Osteoblast (primary cell): ENCODE measurements around the gene FUBP1. TPM values are rescaled to one million over a fixed set of nuclear protein-coding genes. Genes with fewer than 3 reads are reported as not detected.

ENCODE experiments used
- DNase-seq: peaks from one replicate; pipeline ENCODE4 v3.0.0; 2011; ENCODE audit warnings: low spot score, mixed read lengths; ENCODE audit not compliant: insufficient read length; ENCODE audit errors: missing footprints
- H2AFZ ChIP-seq: 2 replicates; pipeline ENCODE4 v1.6.0; 2011; ENCODE audit warnings: mild to moderate bottlenecking, low read length
- H3K27ac ChIP-seq: 2 replicates; pipeline ENCODE4 v1.5.1; 2011; ENCODE audit warnings: mild to moderate bottlenecking, low read depth, low read length, moderate library complexity
- H3K27me3 ChIP-seq: 2 replicates; pipeline ENCODE4 v1.6.0; 2012; ENCODE audit warnings: mild to moderate bottlenecking, control low read depth, inconsistent platforms, low read length, moderate library complexity; ENCODE audit not compliant: insufficient read depth
- H3K36me3 ChIP-seq: 2 replicates; pipeline ENCODE4 v1.5.1; 2011; ENCODE audit warnings: mild to moderate bottlenecking, low read length, control low read depth, moderate library complexity; ENCODE audit not compliant: insufficient read depth
- H3K4me1 ChIP-seq: 2 replicates; pipeline ENCODE4 v1.5.1; 2011; ENCODE audit warnings: mild to moderate bottlenecking, low read length, control low read depth, moderate library complexity; ENCODE audit not compliant: insufficient read depth
- H3K4me2 ChIP-seq: 2 replicates; pipeline ENCODE4 v1.6.0; 2011; ENCODE audit warnings: mild to moderate bottlenecking, low read length; ENCODE audit not compliant: insufficient read depth
- H3K4me3 ChIP-seq: fragments of 200-600 bp; sonication (generic); 3 replicates; pipeline ENCODE4 v1.5.1; 2012; ENCODE audit warnings: mild to moderate bottlenecking, low read length, inconsistent platforms; ENCODE audit not compliant: insufficient read depth
- H3K79me2 ChIP-seq: 2 replicates; pipeline ENCODE4 v1.6.0; 2012; ENCODE audit warnings: mild to moderate bottlenecking, low read length, control low read depth, inconsistent platforms; ENCODE audit not compliant: insufficient read depth
- H3K9me3 ChIP-seq: 2 replicates; pipeline ENCODE4 v1.5.1; 2011; ENCODE audit warnings: low read depth, low read length, control low read depth
- H4K20me1 ChIP-seq: 2 replicates; pipeline ENCODE4 v1.6.0; 2012; ENCODE audit warnings: mild to moderate bottlenecking, low read length, control low read depth; ENCODE audit not compliant: insufficient read depth
- total RNA-seq: library from RNA; depleted of rRNA; stranded (reverse); fragments of >200 nt; gene quantifications from 2 replicates; pipeline ENCODE4 v1.2.3, GENCODE V29; 2012
- TF ChIP-seq, protein P1 (sequence below): IDR thresholded peaks from 2 replicates; pipeline ENCODE4 v1.5.1; 2011; ENCODE audit warnings: mild to moderate bottlenecking, low read depth, low read length, moderate library complexity; ENCODE audit errors: extremely low read depth

The FUBP1 gene
- total RNA-seq, 1 donor: 91.6 TPM

DNA sequence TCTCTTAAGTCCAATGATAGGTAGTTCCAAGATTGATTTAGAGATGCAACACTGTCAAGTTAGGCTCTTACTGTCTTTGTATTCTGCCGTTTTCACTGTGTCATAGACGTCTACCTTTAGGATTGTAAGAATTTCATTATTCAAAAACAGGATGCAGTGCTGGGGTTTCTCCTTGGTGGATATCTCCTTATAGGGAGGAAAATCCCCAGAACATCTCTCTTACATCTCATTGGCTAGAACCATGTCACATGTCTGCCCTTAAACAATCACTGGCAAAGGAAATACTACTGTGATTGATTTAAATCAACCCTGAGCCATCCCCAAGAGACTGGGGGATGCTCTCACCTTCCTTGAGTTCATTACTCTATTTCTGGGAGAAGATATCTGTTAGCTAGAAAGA, 10.9 kb upstream of the FUBP1 start:
- Histone ChIP-seq H3K4me2 (no peak overlapping the region), H3K4me1 (peaks cover 4% of the 10 kb centered on the region), H4K20me1 (peaks cover 9% of the 10 kb centered on the region), H3K9me3 (no peaks in the 10 kb centered on the region), H3K36me3 (peaks cover 9% of the 10 kb centered on the region), H3K27me3 (no peaks in the 10 kb centered on the region), H3K4me3 (no peak overlapping the region), H3K79me2 (peaks cover 87% of the 10 kb centered on the region), H3K27ac (no peak overlapping the region), H2AFZ (no peak overlapping the region)
- TF ChIP-seq, protein P1, sequence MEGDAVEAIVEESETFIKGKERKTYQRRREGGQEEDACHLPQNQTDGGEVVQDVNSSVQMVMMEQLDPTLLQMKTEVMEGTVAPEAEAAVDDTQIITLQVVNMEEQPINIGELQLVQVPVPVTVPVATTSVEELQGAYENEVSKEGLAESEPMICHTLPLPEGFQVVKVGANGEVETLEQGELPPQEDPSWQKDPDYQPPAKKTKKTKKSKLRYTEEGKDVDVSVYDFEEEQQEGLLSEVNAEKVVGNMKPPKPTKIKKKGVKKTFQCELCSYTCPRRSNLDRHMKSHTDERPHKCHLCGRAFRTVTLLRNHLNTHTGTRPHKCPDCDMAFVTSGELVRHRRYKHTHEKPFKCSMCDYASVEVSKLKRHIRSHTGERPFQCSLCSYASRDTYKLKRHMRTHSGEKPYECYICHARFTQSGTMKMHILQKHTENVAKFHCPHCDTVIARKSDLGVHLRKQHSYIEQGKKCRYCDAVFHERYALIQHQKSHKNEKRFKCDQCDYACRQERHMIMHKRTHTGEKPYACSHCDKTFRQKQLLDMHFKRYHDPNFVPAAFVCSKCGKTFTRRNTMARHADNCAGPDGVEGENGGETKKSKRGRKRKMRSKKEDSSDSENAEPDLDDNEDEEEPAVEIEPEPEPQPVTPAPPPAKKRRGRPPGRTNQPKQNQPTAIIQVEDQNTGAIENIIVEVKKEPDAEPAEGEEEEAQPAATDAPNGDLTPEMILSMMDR: no peak
- DNase-seq: no peak

DNA sequence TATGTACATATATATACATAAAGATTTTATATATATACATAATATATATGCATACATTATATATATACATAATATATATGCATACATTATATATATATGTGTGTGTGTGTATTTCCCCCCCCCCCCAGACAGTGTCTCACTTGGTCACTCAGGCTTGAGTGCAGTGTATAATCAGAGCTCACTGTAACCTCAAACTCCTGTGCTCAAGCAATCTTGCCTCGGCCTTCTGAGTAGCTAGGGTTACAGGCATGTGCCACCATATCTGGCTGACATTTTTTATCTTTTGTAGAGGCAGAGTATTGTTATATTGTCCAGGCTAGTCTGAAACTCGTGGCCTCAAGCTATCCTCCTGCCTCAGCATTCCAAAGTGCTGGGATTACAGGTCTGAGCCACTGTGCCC, 9.0 kb upstream of the FUBP1 start:
- peaks cover 7% of the 10 kb centered on the region for H3K36me3 ChIP-seq
- H3K79me2 ChIP-seq: peaks cover 88% of the 10 kb centered on the region
- TF ChIP-seq, protein P1: no peak
- H3K27ac ChIP-seq: no peak overlapping the region
- peaks cover 9% of the 10 kb centered on the region for H4K20me1 ChIP-seq
- H3K27me3 ChIP-seq: no peaks in the 10 kb centered on the region
- no peak for DNase-seq
- no peaks in the 10 kb centered on the region for H3K9me3 ChIP-seq
- no peak overlapping the region for H3K4me3 ChIP-seq
- H3K4me2 ChIP-seq: no peak overlapping the region
- no peak overlapping the region for H2AFZ ChIP-seq
- H3K4me1 ChIP-seq: peaks cover 9% of the 10 kb centered on the region

DNA sequence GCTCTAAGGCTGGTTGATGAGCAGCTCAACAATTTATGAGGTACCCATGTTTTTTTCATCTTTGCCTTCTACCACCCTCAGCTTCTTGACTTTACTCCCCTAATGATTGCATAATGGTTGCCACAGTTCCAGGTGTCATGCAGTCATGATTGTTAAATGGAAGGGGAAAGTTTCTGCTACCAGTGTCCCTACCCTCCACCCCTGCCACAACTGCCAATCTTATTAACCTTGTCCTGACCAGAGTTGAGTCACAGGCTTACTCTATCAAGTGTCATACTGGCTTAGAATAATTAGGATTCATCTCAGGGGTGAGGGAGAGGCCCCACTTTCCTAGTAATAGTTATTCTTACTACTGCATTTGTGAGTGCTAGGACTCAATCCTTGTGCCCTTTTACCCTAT, 7.9 kb upstream of the FUBP1 start:
- H3K4me1 ChIP-seq: peaks cover 9% of the 10 kb centered on the region
- no peaks in the 10 kb centered on the region for H3K9me3 ChIP-seq
- no peak overlapping the region for H2AFZ ChIP-seq
- no peak overlapping the region for H3K4me3 ChIP-seq
- H3K27me3 ChIP-seq: no peaks in the 10 kb centered on the region
- no peak for DNase-seq
- H4K20me1 ChIP-seq: peaks cover 9% of the 10 kb centered on the region
- TF ChIP-seq, protein P1: no peak
- H3K79me2 ChIP-seq: peaks cover 92% of the 10 kb centered on the region
- peaks cover 11% of the 10 kb centered on the region for H3K36me3 ChIP-seq
- H3K4me2 ChIP-seq: no peak overlapping the region
- H3K27ac ChIP-seq: no peak overlapping the region

DNA sequence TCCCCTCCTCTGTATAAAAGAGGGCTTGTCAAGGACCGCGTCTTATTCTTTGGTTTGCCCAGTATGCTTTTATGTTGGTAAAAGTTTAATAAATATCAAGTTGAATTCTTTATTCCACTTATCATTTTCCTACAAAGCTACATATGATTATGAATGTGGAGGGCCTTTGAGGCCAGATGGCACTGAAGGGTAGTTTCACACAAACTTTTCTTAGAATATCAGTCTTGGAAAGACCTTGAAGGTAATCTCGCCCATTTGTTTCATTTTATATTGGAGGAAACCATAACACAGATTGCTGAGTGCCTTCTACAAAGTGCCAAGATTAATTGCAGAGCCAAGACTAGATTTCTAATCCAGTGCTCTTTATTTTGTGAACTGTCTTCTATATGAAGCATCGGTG, 5.8 kb upstream of the FUBP1 start:
- Histone ChIP-seq H2AFZ (no peak overlapping the region), H3K9me3 (no peaks in the 10 kb centered on the region), H3K4me3 (no peak overlapping the region), H3K27me3 (no peaks in the 10 kb centered on the region), H3K79me2 (peaks cover 92% of the 10 kb centered on the region), H3K4me1 (peaks cover 14% of the 10 kb centered on the region), H3K27ac (no peak overlapping the region), H4K20me1 (peaks cover 9% of the 10 kb centered on the region), H3K36me3 (peaks cover 11% of the 10 kb centered on the region), H3K4me2 (no peak overlapping the region)
- TF ChIP-seq, protein P1: no peak
- no peak for DNase-seq
